SK-N-SH treated with all-trans-retinoic acid at 6 μM for 48 hours (cell line): ENCODE data around the gene OR11L1.

Source experiments
- ATAC-seq: fragments of 200-7000 bp; cut with Tn5 transposase; 3 replicates; pipeline ENCODE4 v1.9.1; 2020; ENCODE audit warnings: mild to moderate bottlenecking, moderate library complexity
- ARNTL ChIP-seq: fragments of 450-650 bp; formaldehyde crosslinking; IDR thresholded peaks from 2 replicates; pipeline ENCODE4 v1.5.0; 2020; ENCODE audit warnings: low read depth, mild to moderate bottlenecking, moderate library complexity, borderline replicate concordance
- BACH2 ChIP-seq: fragments of 250-450 bp; sonication (Bioruptor Pico); IDR thresholded peaks from 2 replicates; pipeline ENCODE4 v1.9.0; 2021; ENCODE audit warnings: mild to moderate bottlenecking, borderline replicate concordance
- CSDC2 ChIP-seq: fragments of 250-450 bp; sonication (Bioruptor Pico); IDR thresholded peaks from 2 replicates; pipeline ENCODE4 v1.5.0; 2020; ENCODE audit warnings: mild to moderate bottlenecking, moderate library complexity
- ESRRG ChIP-seq: fragments of 250-450 bp; sonication (Bioruptor Pico); IDR thresholded peaks from 2 replicates; pipeline ENCODE4 v1.6.1; 2021; ENCODE audit warnings: mild to moderate bottlenecking
- GLIS3 ChIP-seq: fragments of 250-450 bp; sonication (Bioruptor Pico); IDR thresholded peaks from 2 replicates; pipeline ENCODE4 v1.5.0; 2020; ENCODE audit warnings: mild to moderate bottlenecking, moderate library complexity
- ISL1 ChIP-seq: fragments of 250-450 bp; sonication (Bioruptor Pico); IDR thresholded peaks from 2 replicates; pipeline ENCODE4 v2.1.2; 2022; ENCODE audit warnings: mild to moderate bottlenecking, moderate library complexity
- OSR1 ChIP-seq: fragments of 250-450 bp; sonication (Bioruptor Pico); IDR thresholded peaks from 2 replicates; pipeline ENCODE4 v1.8.0; 2022; ENCODE audit warnings: moderate library complexity, mild to moderate bottlenecking, inconsistent platforms
- POU6F1 ChIP-seq: fragments of 250-450 bp; sonication (Bioruptor Pico); IDR thresholded peaks from 2 replicates; pipeline ENCODE4 v1.8.0; 2021; ENCODE audit warnings: low read depth, mild to moderate bottlenecking, moderate library complexity, borderline replicate concordance
- PPARA ChIP-seq: fragments of 250-450 bp; sonication (Bioruptor Pico); IDR thresholded peaks from 2 replicates; pipeline ENCODE4 v1.5.0; 2020; ENCODE audit warnings: mild to moderate bottlenecking, borderline replicate concordance
- SNAI2 ChIP-seq: fragments of 250-450 bp; sonication (Bioruptor Pico); IDR thresholded peaks from 2 replicates; pipeline ENCODE4 v1.5.0; 2020; ENCODE audit warnings: mild to moderate bottlenecking, moderate library complexity
- TOX ChIP-seq: fragments of 250-450 bp; sonication (Bioruptor Pico); IDR thresholded peaks from 2 replicates; pipeline ENCODE4 v1.8.0; 2021; ENCODE audit warnings: mild to moderate bottlenecking, moderate library complexity, borderline replicate concordance
- TSHZ2 ChIP-seq: fragments of 250-450 bp; sonication (Bioruptor Pico); IDR thresholded peaks from 2 replicates; pipeline ENCODE4 v1.5.0; 2020; ENCODE audit warnings: mild to moderate bottlenecking, moderate library complexity
- ZC3H10 ChIP-seq: fragments of 250-450 bp; sonication (Bioruptor Pico); IDR thresholded peaks from 2 replicates; pipeline ENCODE4 v1.5.1; 2021; ENCODE audit warnings: mild to moderate bottlenecking, moderate library complexity
- ZFP3 ChIP-seq: fragments of 250-450 bp; sonication (Bioruptor Pico); IDR thresholded peaks from 2 replicates; pipeline ENCODE4 v1.5.0; 2020; ENCODE audit warnings: mild to moderate bottlenecking, moderate library complexity
- ZFP30 ChIP-seq: fragments of 450-650 bp; formaldehyde crosslinking; IDR thresholded peaks from 2 replicates; pipeline ENCODE4 v1.5.0; 2022; ENCODE audit warnings: mild to moderate bottlenecking, moderate library complexity
- ZNF70 ChIP-seq: fragments of 450-650 bp; formaldehyde crosslinking; IDR thresholded peaks from 2 replicates; pipeline ENCODE4 v1.5.0; 2020; ENCODE audit warnings: mild to moderate bottlenecking, moderate library complexity
- ZNF8 ChIP-seq: fragments of 450-650 bp; formaldehyde crosslinking; IDR thresholded peaks from 2 replicates; pipeline ENCODE4 v1.5.0; 2020; ENCODE audit warnings: mild to moderate bottlenecking, moderate library complexity
- TF ChIP-seq, protein P1 (sequence below): fragments of 250-450 bp; sonication (Bioruptor Pico); IDR thresholded peaks from 2 replicates; pipeline ENCODE4 v1.5.1; 2021; ENCODE audit warnings: mild to moderate bottlenecking, moderate library complexity

OR11L1 gene

GRCh38 chr1:247825362-247825761, 16.3 kb downstream of the OR11L1 start:
- TF ChIP-seq POU6F1 (CRISPR knock-in tag) (no peak), GLIS3 (no peak), ISL1 (CRISPR knock-in tag) (no peak), CSDC2 (CRISPR knock-in tag) (no peak), OSR1 (CRISPR knock-in tag) (no peak), TOX (CRISPR knock-in tag) (no peak), PPARA (CRISPR knock-in tag) (no peak), ZNF8 (CRISPR knock-in tag) (no peak), ZNF70 (CRISPR knock-in tag) (no peak), ARNTL (CRISPR knock-in tag) (no peak), SNAI2 (CRISPR knock-in tag) (no peak), BACH2 (no peak), ESRRG (CRISPR knock-in tag) (no peak), ZFP30 (CRISPR knock-in tag) (no peak)
- TF ChIP-seq, protein P1, sequence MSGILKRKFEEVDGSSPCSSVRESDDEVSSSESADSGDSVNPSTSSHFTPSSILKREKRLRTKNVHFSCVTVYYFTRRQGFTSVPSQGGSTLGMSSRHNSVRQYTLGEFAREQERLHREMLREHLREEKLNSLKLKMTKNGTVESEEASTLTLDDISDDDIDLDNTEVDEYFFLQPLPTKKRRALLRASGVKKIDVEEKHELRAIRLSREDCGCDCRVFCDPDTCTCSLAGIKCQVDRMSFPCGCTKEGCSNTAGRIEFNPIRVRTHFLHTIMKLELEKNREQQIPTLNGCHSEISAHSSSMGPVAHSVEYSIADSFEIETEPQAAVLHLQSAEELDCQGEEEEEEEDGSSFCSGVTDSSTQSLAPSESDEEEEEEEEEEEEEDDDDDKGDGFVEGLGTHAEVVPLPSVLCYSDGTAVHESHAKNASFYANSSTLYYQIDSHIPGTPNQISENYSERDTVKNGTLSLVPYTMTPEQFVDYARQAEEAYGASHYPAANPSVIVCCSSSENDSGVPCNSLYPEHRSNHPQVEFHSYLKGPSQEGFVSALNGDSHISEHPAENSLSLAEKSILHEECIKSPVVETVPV (CRISPR knock-in tag), result no peak

GRCh38 chr1:247824023-247824422, 17.7 kb downstream of the OR11L1 start, which contains the start of gene OR14A16:
Gene OR14A16, minus strand, starts transcription at chr1:247824119. Its CDS starts 8,390 bp downstream, at chr1:247815729.
- TF ChIP-seq GLIS3, result no peak
- no peak for TF ChIP-seq POU6F1 (CRISPR knock-in tag)
- TF ChIP-seq ZNF8 (CRISPR knock-in tag), result no peak
- TF ChIP-seq ZC3H10 (CRISPR knock-in tag), result no peak
- no peak for ATAC-seq

More at GRCh38 chr1:247825362-247825761, 16.3 kb downstream of the OR11L1 start:
- no peak for ATAC-seq

GRCh38 chr1:247822060-247822459, 19.6 kb downstream of the OR11L1 start:
- ATAC-seq, result no peak
- TF ChIP-seq, protein P1 (CRISPR knock-in tag), result no peak
- TF ChIP-seq ZFP3 (CRISPR knock-in tag) (no peak), ARNTL (CRISPR knock-in tag) (no peak), ZNF70 (CRISPR knock-in tag) (no peak), BACH2 (no peak)
- TF ChIP-seq, all 23 proteins: peak for 0

DNA sequence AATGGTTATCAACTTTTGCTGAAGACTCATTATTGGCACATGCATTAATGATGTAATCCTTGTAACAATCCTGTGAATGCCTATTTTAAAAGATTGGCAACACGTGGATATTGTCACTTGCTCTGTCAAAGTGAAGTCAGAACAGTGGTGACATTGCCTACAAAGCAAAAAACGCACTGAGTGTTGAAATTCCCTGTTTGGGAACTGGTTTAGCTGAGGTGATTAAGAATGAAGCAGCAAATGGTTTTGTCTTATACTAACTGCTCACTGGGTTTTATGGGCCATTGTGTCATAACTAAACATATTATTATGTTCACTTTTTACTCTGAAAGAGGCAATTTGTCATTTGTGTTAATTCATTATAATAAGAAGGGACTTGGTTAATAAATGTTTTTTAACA, 29.1 kb downstream of the OR11L1 start:
- no peak for ATAC-seq
- TF ChIP-seq, protein P1 (CRISPR knock-in tag), result no peak
- TF ChIP-seq TSHZ2 (CRISPR knock-in tag), result no peak
